Tibial nerve (tissue), 4 donors: ENCODE data around the gene C17orf75. TPM values are rescaled to one million over a fixed set of nuclear protein-coding genes. Genes with fewer than 3 reads are reported as not detected.

Experiments
- DNase-seq, 2 donors: peaks; one replicate each; pipeline ENCODE4 v3.0.0-alpha.2; 2019; ENCODE audit warnings: low spot score in 2 of 2
- H3K27ac ChIP-seq, 4 donors: fragments of 200-600 bp; sonication (generic) in 3 of 4; one replicate each; pipeline ENCODE4 v1.5.1; 2017 to 2019; ENCODE audit warnings: mild to moderate bottlenecking in 1 of 4
- H3K27me3 ChIP-seq, 2 donors: fragments of 200-600 bp; sonication (generic) in 1 of 2; one replicate each; pipeline versions ENCODE4 v1.5.1 to v1.6.0; 2017 to 2019
- H3K36me3 ChIP-seq, 3 donors: fragments of 200-600 bp; sonication (generic); one replicate each; pipeline ENCODE4 v1.5.1; 2018 to 2019
- H3K4me1 ChIP-seq, 4 donors: fragments of 200-600 bp; sonication (generic) in 3 of 4; one replicate each; pipeline ENCODE4 v1.5.1; 2017 to 2019
- H3K4me3 ChIP-seq, 4 donors: fragments of 200-600 bp; sonication (generic) in 3 of 4; one replicate each; pipeline ENCODE4 v1.5.1; 2017 to 2019; ENCODE audit warnings: mild to moderate bottlenecking in 1 of 4, moderate library complexity in 1 of 4
- H3K9me3 ChIP-seq, 4 donors: fragments of 200-600 bp; sonication (generic) in 3 of 4; one replicate each; pipeline ENCODE4 v1.5.1; 2017 to 2019
- CTCF ChIP-seq, 5 experiments: fragments of 200-600 bp in 3 of 5; fragments of 450-650 bp in 2 of 5; sonication (generic) in 3 of 5; IDR thresholded peaks; one replicate each; pipeline ENCODE4 v1.5.1; 2016 to 2019; ENCODE audit warnings: antibody characterized with exemption in 5 of 5, mild to moderate bottlenecking in 3 of 5, moderate library complexity in 2 of 5
- EP300 ChIP-seq, 2 donors: sonication (generic); formaldehyde crosslinking; IDR thresholded peaks; one replicate each; pipeline ENCODE4 v1.6.1; 2017; ENCODE audit warnings: antibody characterized with exemption in 2 of 2, mild to moderate bottlenecking in 1 of 2
- POLR2A ChIP-seq, 2 donors: fragments of 450-650 bp; IDR thresholded peaks; one replicate each; pipeline ENCODE4 v1.6.1; 2017; ENCODE audit warnings: antibody characterized with exemption in 2 of 2, mild to moderate bottlenecking in 2 of 2, moderate library complexity in 2 of 2
- WGBS, 2 donors: methylation state at CpG; one replicate each; pipeline ENCODE4 v1.1.5; 2018; 5-methylcytosine and 5-hydroxymethylcytosine counted together
- total RNA-seq, 4 donors: library from RNA; depleted of rRNA; stranded (reverse); fragments of >200 nt; gene quantifications; one replicate each; pipeline ENCODE4 v1.1.0, GENCODE V29; 2016

Gene C17orf75
- total RNA-seq, 4 donors from 2014 or later: 5.9 to 20.2 (median 16.8) TPM

- Histone ChIP-seq H3K27ac (peak overlapping the region; percentile 65 to 87 (median 78)), H3K4me3 (peak overlapping the region; percentile 46 to 79 (median 64)), H3K4me1 (peaks cover 0 to 18% (median 4%) of the 10 kb centered on the region in 4 donors), H3K36me3 (peaks cover 0 to 27% (median 0%) of the 10 kb centered on the region in 3 donors), H3K9me3 (no peaks in the 10 kb centered on the region), H3K27me3 (no peaks in the 10 kb centered on the region)
- TF ChIP-seq POLR2A (IDR thresholded peaks at IDR 0.05) (no peak), CTCF (IDR thresholded peaks at IDR 0.05) (peak in 1 of 5 experiments; percentile 11)
- 5% methylated on average over 13 of the region's 13 CpGs for WGBS, 2 donors
- no peak for DNase-seq
Measured at GRCh38 chr17:32341141-32341856, 674 bp downstream of the C17orf75 start.

GRCh38 chr17:32335687-32336086, 6.3 kb downstream of the C17orf75 start:
- no peak for DNase-seq
- H3K27me3 ChIP-seq: no peaks in the 10 kb centered on the region
- WGBS, 2 donors: 51 to 59% methylated on average over 4 of the region's 4 CpGs
- no peak overlapping the region for H3K4me3 ChIP-seq
- H3K9me3 ChIP-seq: no peaks in the 10 kb centered on the region
- peaks cover 0 to 77% (median 4%) of the 10 kb centered on the region in 3 donors for H3K36me3 ChIP-seq
- no peaks in the 10 kb centered on the region for H3K4me1 ChIP-seq
- no peak overlapping the region for H3K27ac ChIP-seq
- TF ChIP-seq CTCF (IDR thresholded peaks at IDR 0.05) (no peak), POLR2A (IDR thresholded peaks at IDR 0.05) (no peak), EP300 (IDR thresholded peaks at IDR 0.05) (no peak)

- H3K36me3 ChIP-seq: peaks cover 0 to 78% (median 4%) of the 10 kb centered on the region in 3 donors
- no peaks in the 10 kb centered on the region for H3K9me3 ChIP-seq
- no peak for TF ChIP-seq EP300 (IDR thresholded peaks at IDR 0.05)
- no peak for TF ChIP-seq CTCF (IDR thresholded peaks at IDR 0.05)
- no peak for TF ChIP-seq POLR2A (IDR thresholded peaks at IDR 0.05)
- H3K4me1 ChIP-seq: no peaks in the 10 kb centered on the region
- no peaks in the 10 kb centered on the region for H3K27me3 ChIP-seq
- H3K4me3 ChIP-seq: no peak overlapping the region
- no peak for DNase-seq
- H3K27ac ChIP-seq: no peak overlapping the region
Measured at GRCh38 chr17:32335046-32335445, 6.9 kb downstream of the C17orf75 start.

- no peak overlapping the region for H3K4me3 ChIP-seq
- H3K36me3 ChIP-seq: peaks cover 0 to 69% (median 4%) of the 10 kb centered on the region in 3 donors
- H3K27me3 ChIP-seq: no peaks in the 10 kb centered on the region
- no peaks in the 10 kb centered on the region for H3K4me1 ChIP-seq
- 89 to 95% methylated on average over 2 of the region's 2 CpGs for WGBS, 2 donors
- TF ChIP-seq EP300 (IDR thresholded peaks at IDR 0.05) (no peak), CTCF (IDR thresholded peaks at IDR 0.05) (no peak), POLR2A (IDR thresholded peaks at IDR 0.05) (no peak)
- H3K27ac ChIP-seq: no peak overlapping the region
- no peak for DNase-seq
- H3K9me3 ChIP-seq: no peaks in the 10 kb centered on the region
Measured at GRCh38 chr17:32333187-32333586, 8.8 kb downstream of the C17orf75 start.

- TF ChIP-seq POLR2A (IDR thresholded peaks at IDR 0.05) (no peak), CTCF (IDR thresholded peaks at IDR 0.05) (no peak), EP300 (IDR thresholded peaks at IDR 0.05) (no peak)
- no peak overlapping the region for H3K27ac ChIP-seq
- H3K27me3 ChIP-seq: no peaks in the 10 kb centered on the region
- H3K36me3 ChIP-seq: peaks cover 0 to 52% (median 4%) of the 10 kb centered on the region in 3 donors
- no peaks in the 10 kb centered on the region for H3K4me1 ChIP-seq
- H3K9me3 ChIP-seq: no peaks in the 10 kb centered on the region
- 69 to 83% methylated on average over 3 of the region's 3 CpGs for WGBS, 2 donors
- H3K4me3 ChIP-seq: no peak overlapping the region
- DNase-seq: no peak
Measured at GRCh38 chr17:32331243-32332040, 10.5 kb downstream of the C17orf75 start.
